GM12875 (cell line): Measurements from ENCODE around the gene SGPP1.

ENCODE experiments used
- H3K4me3 ChIP-seq: one replicate; pipeline ENCODE4 v1.5.1; 2011; ENCODE audit warnings: low read depth, low read length, control low read depth
- TF ChIP-seq, protein P1 (sequence below): IDR thresholded peaks from 2 replicates; pipeline ENCODE4 v1.5.1; 2011; ENCODE audit warnings: low read depth, mild to moderate bottlenecking, control low read depth, inconsistent platforms, low read length, moderate library complexity, borderline replicate concordance; ENCODE audit not compliant: insufficient read depth

SGPP1 gene

GRCh38 chr14:63747846-63748245 lies 20.0 kb upstream of the SGPP1 start:
- TF ChIP-seq, protein P1, sequence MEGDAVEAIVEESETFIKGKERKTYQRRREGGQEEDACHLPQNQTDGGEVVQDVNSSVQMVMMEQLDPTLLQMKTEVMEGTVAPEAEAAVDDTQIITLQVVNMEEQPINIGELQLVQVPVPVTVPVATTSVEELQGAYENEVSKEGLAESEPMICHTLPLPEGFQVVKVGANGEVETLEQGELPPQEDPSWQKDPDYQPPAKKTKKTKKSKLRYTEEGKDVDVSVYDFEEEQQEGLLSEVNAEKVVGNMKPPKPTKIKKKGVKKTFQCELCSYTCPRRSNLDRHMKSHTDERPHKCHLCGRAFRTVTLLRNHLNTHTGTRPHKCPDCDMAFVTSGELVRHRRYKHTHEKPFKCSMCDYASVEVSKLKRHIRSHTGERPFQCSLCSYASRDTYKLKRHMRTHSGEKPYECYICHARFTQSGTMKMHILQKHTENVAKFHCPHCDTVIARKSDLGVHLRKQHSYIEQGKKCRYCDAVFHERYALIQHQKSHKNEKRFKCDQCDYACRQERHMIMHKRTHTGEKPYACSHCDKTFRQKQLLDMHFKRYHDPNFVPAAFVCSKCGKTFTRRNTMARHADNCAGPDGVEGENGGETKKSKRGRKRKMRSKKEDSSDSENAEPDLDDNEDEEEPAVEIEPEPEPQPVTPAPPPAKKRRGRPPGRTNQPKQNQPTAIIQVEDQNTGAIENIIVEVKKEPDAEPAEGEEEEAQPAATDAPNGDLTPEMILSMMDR, result no peak
- H3K4me3 ChIP-seq, result no peak overlapping the region

DNA sequence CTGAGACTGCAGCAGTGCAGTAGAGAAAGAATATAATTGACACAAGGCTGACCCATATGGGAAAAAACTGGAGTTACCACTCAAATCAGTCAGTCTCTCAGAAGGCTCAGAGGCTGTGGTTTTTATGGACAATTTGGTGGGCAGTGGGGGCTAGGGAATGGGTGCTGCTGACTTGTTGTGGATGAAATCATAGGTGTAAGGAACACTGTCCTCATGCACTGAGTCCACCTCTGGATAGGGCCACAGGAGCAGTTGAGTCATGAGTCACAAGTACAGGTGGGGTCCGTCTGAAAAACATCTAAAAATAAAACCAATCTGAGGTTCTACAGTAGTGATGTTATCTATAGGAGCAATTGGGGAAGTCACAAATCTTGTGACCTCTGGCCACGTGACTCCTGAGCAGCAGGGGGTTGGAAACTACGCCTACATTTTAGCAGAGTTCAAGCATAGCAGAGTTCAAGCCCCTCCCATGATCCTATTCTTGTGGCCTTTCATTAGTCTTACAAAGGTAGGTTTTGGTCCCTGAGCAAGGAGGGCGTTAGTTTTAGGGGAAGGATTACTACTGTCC lies 18.1 kb upstream of the SGPP1 start:
- TF ChIP-seq, protein P1, result no peak
- H3K4me3 ChIP-seq, result no peak overlapping the region

DNA sequence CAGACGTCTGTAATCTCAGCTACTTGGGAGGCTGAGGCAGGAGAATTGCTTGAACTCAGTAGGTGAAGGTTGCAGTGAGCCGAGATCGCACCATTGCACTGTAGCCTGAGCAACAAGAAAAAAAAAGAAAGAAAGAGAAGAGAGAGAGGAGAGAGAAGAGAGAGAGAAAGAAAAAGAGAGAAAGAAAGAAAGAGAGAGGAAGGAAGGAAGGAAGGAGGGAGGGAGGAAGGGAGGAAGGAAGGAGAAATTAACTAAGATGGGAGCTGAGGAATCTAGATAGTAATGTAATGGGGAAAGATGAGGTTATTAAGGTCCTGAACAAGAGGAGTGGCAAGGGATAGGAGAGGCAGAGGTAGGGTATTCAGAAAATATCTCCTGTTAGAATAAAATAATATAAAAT lies 17.4 kb upstream of the SGPP1 start:
- no peak overlapping the region for H3K4me3 ChIP-seq
- TF ChIP-seq, protein P1, result no peak

GRCh38 chr14:63737582-63738006 lies 9.7 kb upstream of the SGPP1 start:
- TF ChIP-seq, protein P1, result no peak
- no peak overlapping the region for H3K4me3 ChIP-seq

DNA sequence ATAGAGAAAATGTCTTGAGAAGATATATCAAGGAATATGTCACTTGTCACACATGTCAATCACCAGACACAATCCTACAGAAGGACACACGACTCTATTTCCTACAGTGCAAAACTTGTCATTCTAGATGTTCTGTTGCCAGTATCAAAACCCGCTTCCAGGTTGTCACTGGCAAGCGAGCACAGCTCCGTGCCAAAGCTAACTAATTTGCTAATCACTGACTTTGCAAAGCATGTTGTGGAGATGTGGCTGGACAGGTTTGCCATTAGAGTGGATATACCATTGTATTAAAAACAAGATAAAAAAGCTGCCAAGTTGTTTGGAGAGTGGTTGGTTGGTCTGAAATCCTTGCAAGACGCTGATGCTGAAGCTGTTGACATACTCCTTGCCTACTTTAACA lies 7.9 kb upstream of the SGPP1 start:
- no peak overlapping the region for H3K4me3 ChIP-seq
- TF ChIP-seq, protein P1, result no peak

DNA sequence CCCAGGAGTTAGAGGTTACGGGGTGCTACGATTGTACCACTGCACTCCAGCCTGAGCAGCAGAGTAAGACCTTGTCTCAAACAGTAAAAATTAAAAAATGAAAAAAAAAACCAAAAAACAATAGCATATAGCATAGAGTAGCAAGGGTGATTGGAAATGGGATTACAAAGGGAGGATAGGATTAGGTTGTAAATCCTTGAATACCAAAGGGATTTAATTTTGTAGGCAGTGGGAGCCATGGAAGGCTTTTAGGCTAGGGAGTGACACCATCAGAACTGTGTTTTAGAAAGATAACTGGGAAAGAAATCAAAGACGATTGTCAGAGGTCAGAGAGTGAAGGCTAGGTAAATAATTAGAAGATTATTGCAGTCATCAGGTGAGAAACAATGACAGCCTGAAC lies 2.8 kb upstream of the SGPP1 start:
- H3K4me3 ChIP-seq, result no peak overlapping the region
- TF ChIP-seq, protein P1, result no peak

DNA sequence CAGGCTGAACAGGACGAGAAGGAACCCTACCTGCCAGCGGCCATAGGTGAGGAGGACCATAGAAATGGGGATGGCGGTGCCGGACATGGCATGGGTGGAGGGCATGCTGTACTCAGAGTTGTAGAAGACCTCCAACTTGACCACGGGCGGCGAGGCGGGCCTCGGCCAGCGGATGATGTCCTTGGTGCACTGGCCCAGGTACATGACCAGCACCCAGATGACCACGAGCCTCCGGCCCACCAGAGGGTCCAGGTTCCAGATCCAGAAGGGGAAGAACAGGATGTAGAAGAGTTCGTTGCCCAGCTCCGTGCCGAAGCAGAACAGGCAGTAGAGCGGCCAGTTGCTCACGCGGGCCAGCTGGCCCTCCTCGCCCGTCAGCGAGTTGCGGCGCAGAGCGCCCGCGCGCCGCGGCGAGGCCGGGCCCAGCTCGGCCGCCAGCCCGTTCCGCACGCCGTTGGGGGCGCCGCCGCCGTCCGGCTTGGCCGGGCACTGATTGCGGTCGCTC lies 582 bp downstream of the SGPP1 start:
- H3K4me3 ChIP-seq, result peak overlapping the region; percentile 98
- TF ChIP-seq, protein P1, result no peak
